HepG2 (cell line): ENCODE results near the gene NPB. TPM values are rescaled to one million over a fixed set of nuclear protein-coding genes. Genes with fewer than 3 reads are reported as not detected.

Experiments
- CREM ChIP-seq, 2 experiments: sonication (generic) in 1 of 2; formaldehyde crosslinking in 1 of 2; IDR thresholded peaks; 2 replicates each; pipeline versions ENCODE4 v1.4.0 to v1.6.1; 2016 to 2020; ENCODE audit warnings: antibody characterized with exemption in 1 of 2, mild to moderate bottlenecking in 1 of 2, missing genetic modification reagents in 1 of 2
- HMGXB3 ChIP-seq: sonication (generic); formaldehyde crosslinking; IDR thresholded peaks from 2 replicates; pipeline ENCODE4 v1.4.0; 2020; ENCODE audit warnings: missing genetic modification reagents, borderline replicate concordance
- ISX ChIP-seq: sonication (generic); formaldehyde crosslinking; conservative IDR thresholded peaks from 2 replicates; pipeline ENCODE4 v1.5.0; 2020; ENCODE audit warnings: missing genetic modification reagents
- MAZ ChIP-seq, 2 experiments: sonication (generic) in 1 of 2; formaldehyde crosslinking in 1 of 2; IDR thresholded peaks; 2 replicates each; pipeline versions ENCODE4 v1.5.0 to v1.6.1; 2012 to 2020; ENCODE audit warnings: low read depth in 2 of 2, mild to moderate bottlenecking in 2 of 2, borderline replicate concordance in 1 of 2, improper control_type of control experiment in 1 of 2, low read length in 1 of 2, missing genetic modification reagents in 1 of 2, moderate library complexity in 1 of 2
- MED1 ChIP-seq: sonication (generic); formaldehyde crosslinking; IDR thresholded peaks from 2 replicates; pipeline ENCODE4 v1.4.0; 2020; ENCODE audit warnings: missing genetic modification reagents
- NBN ChIP-seq: fragments of 450-650 bp; conservative IDR thresholded peaks from 2 replicates; pipeline ENCODE4 v1.6.1; 2017
- RELA ChIP-seq: sonication (generic); formaldehyde crosslinking; IDR thresholded peaks from 2 replicates; pipeline ENCODE4 v1.4.0; 2020; ENCODE audit warnings: missing genetic modification reagents
- WIZ ChIP-seq: sonication (generic); formaldehyde crosslinking; IDR thresholded peaks from 2 replicates; pipeline ENCODE4 v1.5.1; 2020; ENCODE audit warnings: mild to moderate bottlenecking, missing genetic modification reagents
- ZNF138 ChIP-seq: sonication (generic); formaldehyde crosslinking; IDR thresholded peaks from 2 replicates; pipeline ENCODE4 v1.5.0; 2020; ENCODE audit warnings: mild to moderate bottlenecking, low read depth, missing genetic modification reagents
- ZNF225 ChIP-seq: sonication (generic); formaldehyde crosslinking; IDR thresholded peaks from 2 replicates; pipeline ENCODE4 v1.4.0; 2020; ENCODE audit warnings: mild to moderate bottlenecking, missing genetic modification reagents
- ZNF232 ChIP-seq: sonication (generic); formaldehyde crosslinking; IDR thresholded peaks from 2 replicates; pipeline ENCODE4 v1.4.0; 2020; ENCODE audit warnings: missing genetic modification reagents, borderline replicate concordance
- ZNF383 ChIP-seq: sonication (generic); formaldehyde crosslinking; IDR thresholded peaks from 2 replicates; pipeline ENCODE4 v1.4.0; 2020; ENCODE audit warnings: missing genetic modification reagents, mild to moderate bottlenecking, borderline replicate concordance
- polyA plus RNA-seq, 8 experiments: library from polyadenylated mRNA; depleted of rRNA in 3 of 8; stranded (reverse) in 7 of 8; unstranded in 1 of 8; fragments of >200 nt; fragmentation: Illumina TruSeq in 4 of 8; extraction: Trizol in 4 of 8; gene quantifications; 2 replicates each; pipeline versions ENCODE4 v1.2.1 to v1.2.3, GENCODE V29; 2011 to 2016; ENCODE audit warnings: low read depth in 4 of 8, missing spikeins in 1 of 8, mixed read lengths in 1 of 8; ENCODE audit not compliant: insufficient read depth in 1 of 8
- total RNA-seq, 5 experiments: library from RNA; depleted of rRNA; stranded (reverse); fragments of >200 nt; fragmentation: Illumina TruSeq; extraction: Trizol; gene quantifications; 2 replicates each; pipeline ENCODE4 v1.2.3, GENCODE V29; 2016; ENCODE audit warnings: low read depth in 1 of 5
- TF ChIP-seq, protein P1 (sequence below): IDR thresholded peaks from 2 replicates; pipeline ENCODE4 v1.6.1; 2016; ENCODE audit warnings: missing compliant biosample characterization, missing genetic modification reagents, borderline replicate concordance
- TF ChIP-seq, protein P2 (sequence below): sonication (generic); formaldehyde crosslinking; IDR thresholded peaks from 2 replicates; pipeline ENCODE4 v1.5.1; 2020; ENCODE audit warnings: missing genetic modification reagents, mild to moderate bottlenecking, borderline replicate concordance
- TF ChIP-seq, protein P3 (sequence below): sonication (generic); formaldehyde crosslinking; conservative IDR thresholded peaks from 2 replicates; pipeline ENCODE4 v1.8.1; 2023; ENCODE audit warnings: missing genetic modification reagents
- TF ChIP-seq, protein P4 (sequence below): IDR thresholded peaks from 2 replicates; pipeline ENCODE4 v1.6.1; 2016; ENCODE audit warnings: low read depth, control low read depth
- TF ChIP-seq, protein P5 (sequence below): sonication (generic); formaldehyde crosslinking; IDR thresholded peaks from 2 replicates; pipeline ENCODE4 v1.8.1; 2023; ENCODE audit warnings: mild to moderate bottlenecking, missing genetic modification reagents

The NPB gene
- total and polyA plus RNA-seq, 2 of the 13 experiments (the other 11 are each of a cell fraction or from before 2014, with no cell fraction given): 0.11 to 0.93 TPM

DNA sequence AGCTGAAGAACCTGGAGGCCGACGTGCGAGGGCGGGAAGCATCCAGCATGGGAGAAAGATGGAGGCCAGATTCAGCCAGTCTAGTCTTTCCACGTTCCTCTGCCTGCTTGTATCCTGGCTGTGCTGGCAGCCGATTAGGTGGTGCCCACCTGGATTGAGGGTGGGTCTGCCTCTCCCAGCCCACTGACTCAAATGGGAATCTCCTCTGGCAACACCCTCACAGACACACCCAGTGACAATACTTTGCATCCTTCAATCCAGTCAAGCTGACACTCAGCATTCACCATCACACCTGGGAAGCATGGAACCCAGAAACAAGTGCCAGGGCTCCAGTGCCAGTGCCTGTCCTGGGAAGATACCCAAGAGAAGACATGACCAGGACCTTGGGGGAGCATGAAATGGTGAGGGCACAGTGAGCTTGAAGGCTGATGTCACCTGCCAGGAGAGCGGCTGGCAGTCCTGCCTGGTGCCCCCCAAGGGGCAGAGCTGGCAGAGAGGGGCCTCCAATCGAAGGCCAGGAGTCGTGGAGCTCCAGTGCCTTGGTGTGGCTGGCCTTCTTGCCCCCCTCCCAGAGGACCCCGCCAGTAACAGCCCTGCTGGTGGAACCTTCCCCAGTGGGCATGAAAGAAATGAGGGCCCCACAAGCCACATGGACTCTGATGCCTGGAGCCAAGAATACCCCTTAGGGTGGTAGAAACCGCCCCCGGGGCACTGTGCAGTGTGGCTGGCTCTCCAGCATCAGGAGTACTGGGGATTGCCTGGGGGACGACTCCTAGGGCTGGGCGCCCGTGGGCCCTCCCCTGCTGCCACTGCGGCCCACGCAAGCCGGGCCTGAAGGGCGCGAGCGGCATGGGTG is 643 bp upstream of the NPB start (continued):
- TF ChIP-seq HMGXB3 (CRISPR knock-in tag) (no peak), ISX (no peak), ZNF138 (CRISPR knock-in tag) (no peak), ZNF232 (no peak), WIZ (CRISPR knock-in tag) (no peak), CREM (IDR thresholded peaks at IDR 0.05) (no peak), CREM (CRISPR knock-in tag; IDR thresholded peaks at IDR 0.05) (no peak), NBN (no peak), ZNF383 (CRISPR knock-in tag) (no peak), MAZ (IDR thresholded peaks at IDR 0.05; ENCODE audit: borderline replicate concordance, low read depth, low read length) (no peak), MAZ (CRISPR knock-in tag; IDR thresholded peaks at IDR 0.05; ENCODE audit: low read depth) (no peak), ZNF225 (no peak), RELA (CRISPR knock-in tag) (no peak), MED1 (CRISPR knock-in tag) (no peak; the same call in 1 of the 2 replicates)
- TF ChIP-seq, protein P1, sequence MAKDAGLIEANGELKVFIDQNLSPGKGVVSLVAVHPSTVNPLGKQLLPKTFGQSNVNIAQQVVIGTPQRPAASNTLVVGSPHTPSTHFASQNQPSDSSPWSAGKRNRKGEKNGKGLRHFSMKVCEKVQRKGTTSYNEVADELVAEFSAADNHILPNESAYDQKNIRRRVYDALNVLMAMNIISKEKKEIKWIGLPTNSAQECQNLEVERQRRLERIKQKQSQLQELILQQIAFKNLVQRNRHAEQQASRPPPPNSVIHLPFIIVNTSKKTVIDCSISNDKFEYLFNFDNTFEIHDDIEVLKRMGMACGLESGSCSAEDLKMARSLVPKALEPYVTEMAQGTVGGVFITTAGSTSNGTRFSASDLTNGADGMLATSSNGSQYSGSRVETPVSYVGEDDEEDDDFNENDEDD (CRISPR knock-in tag): no peak
- TF ChIP-seq, protein P2, sequence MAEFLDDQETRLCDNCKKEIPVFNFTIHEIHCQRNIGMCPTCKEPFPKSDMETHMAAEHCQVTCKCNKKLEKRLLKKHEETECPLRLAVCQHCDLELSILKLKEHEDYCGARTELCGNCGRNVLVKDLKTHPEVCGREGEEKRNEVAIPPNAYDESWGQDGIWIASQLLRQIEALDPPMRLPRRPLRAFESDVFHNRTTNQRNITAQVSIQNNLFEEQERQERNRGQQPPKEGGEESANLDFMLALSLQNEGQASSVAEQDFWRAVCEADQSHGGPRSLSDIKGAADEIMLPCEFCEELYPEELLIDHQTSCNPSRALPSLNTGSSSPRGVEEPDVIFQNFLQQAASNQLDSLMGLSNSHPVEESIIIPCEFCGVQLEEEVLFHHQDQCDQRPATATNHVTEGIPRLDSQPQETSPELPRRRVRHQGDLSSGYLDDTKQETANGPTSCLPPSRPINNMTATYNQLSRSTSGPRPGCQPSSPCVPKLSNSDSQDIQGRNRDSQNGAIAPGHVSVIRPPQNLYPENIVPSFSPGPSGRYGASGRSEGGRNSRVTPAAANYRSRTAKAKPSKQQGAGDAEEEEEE (CRISPR knock-in tag): no peak
- TF ChIP-seq, protein P3, sequence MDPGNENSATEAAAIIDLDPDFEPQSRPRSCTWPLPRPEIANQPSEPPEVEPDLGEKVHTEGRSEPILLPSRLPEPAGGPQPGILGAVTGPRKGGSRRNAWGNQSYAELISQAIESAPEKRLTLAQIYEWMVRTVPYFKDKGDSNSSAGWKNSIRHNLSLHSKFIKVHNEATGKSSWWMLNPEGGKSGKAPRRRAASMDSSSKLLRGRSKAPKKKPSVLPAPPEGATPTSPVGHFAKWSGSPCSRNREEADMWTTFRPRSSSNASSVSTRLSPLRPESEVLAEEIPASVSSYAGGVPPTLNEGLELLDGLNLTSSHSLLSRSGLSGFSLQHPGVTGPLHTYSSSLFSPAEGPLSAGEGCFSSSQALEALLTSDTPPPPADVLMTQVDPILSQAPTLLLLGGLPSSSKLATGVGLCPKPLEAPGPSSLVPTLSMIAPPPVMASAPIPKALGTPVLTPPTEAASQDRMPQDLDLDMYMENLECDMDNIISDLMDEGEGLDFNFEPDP (CRISPR knock-in tag): no peak
- TF ChIP-seq, protein P4, sequence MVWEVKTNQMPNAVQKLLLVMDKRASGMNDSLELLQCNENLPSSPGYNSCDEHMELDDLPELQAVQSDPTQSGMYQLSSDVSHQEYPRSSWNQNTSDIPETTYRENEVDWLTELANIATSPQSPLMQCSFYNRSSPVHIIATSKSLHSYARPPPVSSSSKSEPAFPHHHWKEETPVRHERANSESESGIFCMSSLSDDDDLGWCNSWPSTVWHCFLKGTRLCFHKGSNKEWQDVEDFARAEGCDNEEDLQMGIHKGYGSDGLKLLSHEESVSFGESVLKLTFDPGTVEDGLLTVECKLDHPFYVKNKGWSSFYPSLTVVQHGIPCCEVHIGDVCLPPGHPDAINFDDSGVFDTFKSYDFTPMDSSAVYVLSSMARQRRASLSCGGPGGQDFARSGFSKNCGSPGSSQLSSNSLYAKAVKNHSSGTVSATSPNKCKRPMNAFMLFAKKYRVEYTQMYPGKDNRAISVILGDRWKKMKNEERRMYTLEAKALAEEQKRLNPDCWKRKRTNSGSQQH: no peak
- TF ChIP-seq, protein P5, sequence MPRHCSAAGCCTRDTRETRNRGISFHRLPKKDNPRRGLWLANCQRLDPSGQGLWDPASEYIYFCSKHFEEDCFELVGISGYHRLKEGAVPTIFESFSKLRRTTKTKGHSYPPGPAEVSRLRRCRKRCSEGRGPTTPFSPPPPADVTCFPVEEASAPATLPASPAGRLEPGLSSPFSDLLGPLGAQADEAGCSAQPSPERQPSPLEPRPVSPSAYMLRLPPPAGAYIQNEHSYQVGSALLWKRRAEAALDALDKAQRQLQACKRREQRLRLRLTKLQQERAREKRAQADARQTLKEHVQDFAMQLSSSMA (CRISPR knock-in tag): no peak
